NCI-H1436 (cell line): ENCODE data around the gene CEMP1.
"Not testable (repeated sequence)": the region's sequence is repeated elsewhere in the genome, so short reads cannot be mapped to it uniquely, and the experiment has no call there.

Experiments used
- DNase-seq: peaks from one replicate; lab custom pipeline; 2025; lab: John Stamatoyannopoulos, UW

The CEMP1 gene

GRCh38 chr16:2535625-2536013 is 4.4 kb upstream of the CEMP1 start:
- no peak for DNase-seq

DNA sequence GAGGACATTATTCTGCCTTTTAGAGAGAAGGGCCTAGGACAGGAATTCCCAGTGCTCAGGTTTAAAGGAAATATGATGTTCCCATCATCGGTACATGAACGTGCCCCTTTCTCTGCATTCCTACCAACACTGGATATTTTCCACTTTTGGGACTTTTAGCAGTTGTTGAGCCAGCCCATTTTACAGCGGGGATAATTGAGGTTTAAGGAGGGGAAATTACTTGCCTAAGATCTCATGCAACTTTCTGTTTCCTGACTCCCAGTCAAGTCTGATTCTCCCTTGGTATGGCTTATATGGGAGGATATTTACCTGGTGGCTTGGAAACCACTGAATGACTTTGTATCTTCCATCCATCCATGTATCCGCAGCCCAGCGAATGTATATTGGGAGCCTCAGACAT is 3.1 kb upstream of the CEMP1 start:
- DNase-seq, result not testable (repeated sequence)

GRCh38 chr16:2533912-2534311 is 2.7 kb upstream of the CEMP1 start:
- DNase-seq, result no peak

- DNase-seq, result not testable (repeated sequence)
Measured at GRCh38 chr16:2533142-2533755, 2.0 kb upstream of the CEMP1 start.

GRCh38 chr16:2532494-2533141 is 1.4 kb upstream of the CEMP1 start:
- DNase-seq, result peak; percentile 69

DNA sequence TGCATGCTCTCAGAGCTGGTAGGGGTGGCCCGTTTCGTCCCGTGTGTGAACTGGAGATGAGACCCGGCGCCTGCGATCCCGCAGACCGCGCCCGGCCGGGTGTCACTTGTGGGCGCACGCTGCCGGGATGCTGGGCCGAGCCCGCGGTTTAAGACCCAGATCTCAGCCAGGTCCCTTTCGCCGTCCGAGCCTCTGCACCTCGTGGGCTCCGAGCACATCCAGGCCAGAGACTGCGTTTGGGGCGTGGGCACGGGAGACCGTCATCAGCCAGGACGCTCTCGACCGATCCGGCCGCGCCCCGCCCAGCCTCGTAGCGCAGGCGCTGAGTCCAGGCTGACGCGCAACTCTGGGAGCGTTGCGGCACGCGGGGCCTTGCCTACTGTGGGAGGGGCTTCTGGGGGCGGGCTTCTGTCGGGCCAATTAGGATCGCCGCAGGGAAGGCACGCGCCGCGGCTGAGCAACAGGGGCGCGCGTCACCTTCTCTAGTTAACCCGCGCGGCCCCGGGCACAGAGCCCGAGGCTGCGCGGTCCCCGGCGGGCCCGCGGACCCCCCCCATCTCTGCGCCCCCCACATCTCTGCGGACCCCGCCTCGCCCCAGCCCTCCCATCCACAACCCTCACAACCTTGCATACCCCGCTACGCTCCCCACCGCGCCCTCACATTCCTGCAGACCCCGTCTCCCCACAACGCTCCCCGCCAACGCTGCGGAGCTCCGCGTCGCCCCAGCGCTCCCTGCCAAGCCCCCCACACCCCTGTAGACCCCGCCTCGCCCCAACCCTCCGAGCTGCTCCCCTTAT is 687 bp upstream of the CEMP1 start:
- DNase-seq, result peak; percentile 97

GRCh38 chr16:2530629-2531318 is 434 bp downstream of the CEMP1 start:
- no peak for DNase-seq

DNA sequence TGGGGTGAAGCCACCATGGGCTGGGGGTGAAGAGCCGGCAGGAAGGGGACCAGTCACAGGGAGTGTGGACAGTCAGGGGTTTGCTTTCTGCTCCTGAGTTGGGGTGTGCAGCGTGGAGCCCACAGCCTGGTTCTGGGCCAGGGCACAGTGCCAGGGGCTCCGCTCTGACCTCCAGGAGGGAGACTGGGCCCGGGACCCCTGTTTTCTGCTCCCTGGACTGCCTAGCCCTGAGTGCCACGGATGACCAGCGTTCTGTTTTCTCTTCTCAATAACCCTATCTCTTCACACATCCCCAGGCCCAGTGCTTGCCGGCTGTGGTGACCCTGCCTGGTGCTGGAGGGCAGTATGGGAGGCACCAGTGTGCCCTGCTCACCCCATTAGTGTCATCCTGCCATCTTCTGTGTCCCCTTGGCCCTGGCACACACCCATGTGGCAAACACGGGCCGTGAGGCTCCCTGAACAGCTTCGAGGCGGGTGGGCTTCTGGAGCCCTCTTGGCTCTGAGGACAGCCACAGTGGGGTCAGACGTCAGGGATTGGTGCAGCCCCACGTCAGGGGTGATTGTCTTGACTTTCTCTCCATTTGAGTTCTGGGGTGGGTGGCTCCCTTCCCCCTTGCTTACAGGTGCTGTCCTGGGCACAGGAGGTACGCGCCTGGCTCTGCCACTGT is 1.1 kb downstream of the CEMP1 start:
- no peak for DNase-seq

GRCh38 chr16:2529061-2529931 is 1.9 kb downstream of the CEMP1 start:
- no peak for DNase-seq

- DNase-seq, result no peak
Measured at GRCh38 chr16:2528161-2529060, 2.8 kb downstream of the CEMP1 start.

DNA sequence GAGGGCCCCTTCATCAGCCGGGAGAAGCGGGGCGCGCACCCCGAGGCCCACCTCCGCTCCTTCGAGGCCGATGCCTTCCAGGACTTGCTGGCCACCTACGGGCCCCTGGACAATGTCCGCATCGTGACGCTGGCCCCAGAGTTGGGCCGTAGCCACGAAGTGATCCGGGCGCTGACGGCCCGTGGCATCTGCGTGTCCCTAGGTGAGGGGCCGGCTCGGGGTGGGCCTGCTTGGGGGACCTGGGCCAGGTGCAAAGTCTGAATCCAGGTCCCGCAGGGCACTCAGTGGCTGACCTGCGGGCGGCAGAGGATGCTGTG is 3.5 kb downstream of the CEMP1 start:
- DNase-seq, result no peak

DNA sequence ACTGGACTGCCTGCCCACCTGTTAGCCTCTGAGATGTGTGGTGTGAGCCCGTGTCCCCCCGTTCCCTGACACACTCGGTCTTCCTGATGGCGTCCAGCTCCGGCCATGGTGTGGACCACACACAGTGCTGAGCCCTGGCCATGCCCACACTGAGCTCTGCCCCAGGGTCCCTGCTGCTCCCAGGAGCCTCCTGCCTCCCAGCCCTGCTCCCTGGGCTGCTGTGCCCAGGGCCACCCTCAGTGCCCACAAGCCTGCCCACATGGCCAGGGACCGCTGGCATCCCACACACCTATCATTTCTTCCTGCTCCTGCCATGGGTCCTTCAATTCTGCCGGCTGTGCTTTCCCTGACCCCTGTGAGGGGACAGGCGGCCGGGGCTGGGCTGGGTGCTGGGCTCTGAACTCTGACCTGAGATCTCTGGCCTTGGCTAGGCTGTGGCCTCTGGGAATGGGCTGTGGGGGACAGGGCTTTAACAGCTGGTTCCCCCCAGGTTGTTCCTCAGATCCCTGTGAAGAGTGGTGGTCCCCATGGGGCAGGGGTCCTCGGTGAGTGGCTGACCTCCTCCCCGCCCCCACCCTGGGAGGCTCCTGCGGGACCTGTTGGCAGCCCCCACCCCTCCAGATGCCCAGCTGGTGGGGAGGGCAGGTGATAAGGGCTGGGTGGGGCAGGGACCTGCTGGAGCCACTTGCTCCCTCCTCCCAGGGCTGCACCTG is 4.0 kb downstream of the CEMP1 start:
- DNase-seq, result no peak

DNA sequence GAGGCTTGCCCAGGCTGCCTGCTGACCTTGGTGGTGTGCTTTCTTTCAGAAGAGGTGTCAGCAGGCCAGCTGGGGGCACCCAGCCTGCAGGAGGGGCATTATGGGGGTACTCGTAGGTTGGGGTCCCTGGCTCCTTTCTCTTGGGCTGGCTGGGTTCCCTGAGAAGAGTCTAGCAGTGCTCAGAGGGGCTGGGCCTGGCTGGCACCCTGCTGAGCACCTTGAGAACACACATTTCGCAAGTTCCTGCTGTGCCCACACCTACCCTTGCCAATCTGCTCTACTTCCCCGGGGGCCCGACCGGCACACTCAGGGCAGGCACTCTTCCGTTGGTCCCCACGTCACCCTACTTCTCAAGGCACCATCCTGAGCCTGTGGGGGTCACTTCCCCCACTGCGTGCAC is 5.1 kb downstream of the CEMP1 start:
- no peak for DNase-seq

GRCh38 chr16:2524339-2524938 is 6.8 kb downstream of the CEMP1 start:
- no peak for DNase-seq

DNA sequence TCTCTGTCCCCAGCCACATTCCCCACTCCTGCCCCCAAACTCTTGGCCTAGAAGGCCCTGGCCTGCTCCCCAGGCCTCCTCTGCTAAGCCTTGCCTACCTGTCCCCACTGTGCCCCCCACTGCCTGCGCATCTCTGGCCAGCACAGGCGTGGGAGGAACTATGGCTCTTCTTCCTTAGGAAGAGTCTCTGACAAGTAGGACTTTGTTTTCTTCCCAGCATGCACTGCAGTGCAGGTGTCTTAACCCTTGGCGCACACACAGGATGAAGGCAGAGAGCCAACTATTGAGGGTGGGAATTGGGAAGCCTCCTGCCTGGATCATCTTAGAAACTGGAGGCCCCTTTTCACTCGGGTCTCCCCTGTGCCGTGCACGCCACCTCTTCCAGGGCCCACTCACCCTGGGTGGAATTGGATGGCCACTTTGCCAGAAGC is 7.4 kb downstream of the CEMP1 start:
- DNase-seq, result no peak

- DNase-seq, result no peak
Measured at GRCh38 chr16:2520784-2521531, 10.2 kb downstream of the CEMP1 start.

DNA sequence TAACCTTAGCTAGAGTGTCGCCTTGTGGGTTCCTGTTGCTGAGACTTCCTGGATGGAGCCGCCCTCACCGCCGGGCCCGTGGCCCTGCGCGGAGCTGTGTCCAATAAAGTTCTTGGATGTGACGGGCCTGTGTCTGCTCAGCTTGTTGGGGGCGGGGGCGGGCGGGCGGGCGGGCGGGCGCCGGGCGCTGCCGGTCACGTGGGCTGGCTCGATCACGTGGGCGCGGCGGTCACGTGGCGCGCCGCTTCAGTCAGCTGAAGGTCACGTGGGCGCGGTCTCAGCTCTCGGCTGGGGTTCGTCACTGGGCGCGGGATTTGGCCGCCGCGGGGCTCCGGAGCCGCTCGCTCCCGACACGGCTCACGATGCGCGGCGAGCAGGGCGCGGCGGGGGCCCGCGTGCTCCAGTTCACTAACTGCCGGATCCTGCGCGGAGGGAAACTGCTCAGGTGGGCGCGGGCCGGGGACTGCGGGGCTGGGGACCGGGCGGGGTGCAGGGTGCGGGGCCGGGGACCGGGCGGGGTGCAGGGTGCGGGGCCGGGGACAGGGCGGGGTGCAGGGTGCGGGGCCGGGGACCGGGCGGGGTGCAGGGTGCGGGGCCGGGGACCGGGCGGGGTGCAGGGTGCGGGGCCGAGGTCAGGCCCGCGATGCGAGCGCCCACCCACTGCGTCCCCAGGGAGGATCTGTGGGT is 11.0 kb downstream of the CEMP1 start, which contains the start of gene AMDHD2:
Gene AMDHD2 (plus strand): TSS at position 275 of the 687 bp plus-strand sequence. CDS start 88 bp downstream, at position 363.
- DNase-seq, result peak; percentile 88

GRCh38 chr16:2519711-2520080 is 11.5 kb downstream of the CEMP1 start:
- no peak for DNase-seq
